ENCODE measurements around the gene SLC39A1. TPM values are rescaled to one million over a fixed set of nuclear protein-coding genes. Genes with fewer than 3 reads are reported as not detected.

The SLC39A1 gene
- total and polyA plus RNA-seq, 9 of the 15 experiments (the other 6 are each of a cell fraction or from before 2014, with no cell fraction given), result 9.9 to 81.1 (median 62.7) TPM

GRCh38 chr1:153958111-153958960 is 5.0 kb downstream of the SLC39A1 start, which contains the start of gene CRTC2 (continued):
- TF ChIP-seq E2F3 (CRISPR knock-in tag; IDR thresholded peaks at IDR 0.05) (no peak), FOXP4 (CRISPR knock-in tag; IDR thresholded peaks at IDR 0.05; ENCODE audit: borderline replicate concordance) (no peak), ZBTB43 (CRISPR knock-in tag; IDR thresholded peaks at IDR 0.05) (no peak), RFX1 (IDR thresholded peaks at IDR 0.05) (no peak), NR2C2 (CRISPR knock-in tag; IDR thresholded peaks at IDR 0.05) (peak; percentile 96), NR2C2 (tag; IDR thresholded peaks at IDR 0.05) (peak; percentile 99), ZBTB26 (CRISPR knock-in tag; IDR thresholded peaks at IDR 0.05) (peak; percentile 93), MLLT1 (IDR thresholded peaks at IDR 0.05) (peak; percentile 33 to 50; a peak in 1 of 4 replicates), ZNF174 (CRISPR knock-in tag; IDR thresholded peaks at IDR 0.05) (no peak), NELFE (IDR thresholded peaks at IDR 0.05; ENCODE audit: insufficient read depth, insufficient read length) (no peak), TCFL5 (CRISPR knock-in tag; conservative IDR thresholded peaks at IDR 0.05) (no peak), ZKSCAN3 (CRISPR knock-in tag; IDR thresholded peaks at IDR 0.05) (no peak), ZNF518B (CRISPR knock-in tag; IDR thresholded peaks at IDR 0.05) (no peak), EGR1 (conservative IDR thresholded peaks at IDR 0.05) (peak; percentile 84), SRSF1 (IDR thresholded peaks at IDR 0.05; ENCODE audit: low read depth, low read length) (no peak), ILF3 (IDR thresholded peaks at IDR 0.05; ENCODE audit: borderline replicate concordance) (no peak), GATAD2B (IDR thresholded peaks at IDR 0.05; ENCODE audit: borderline replicate concordance) (no peak), SAFB (IDR thresholded peaks at IDR 0.05; ENCODE audit: borderline replicate concordance, low read depth, low read length) (no peak), CHCHD3 (CRISPR knock-in tag; IDR thresholded peaks at IDR 0.05) (no peak)
